SK-N-SH (cell line): ENCODE measurements around the gene PIGB. TPM values are rescaled to one million over a fixed set of nuclear protein-coding genes. Genes with fewer than 3 reads are reported as not detected.
"Not testable (repeated sequence)": the region's sequence is repeated elsewhere in the genome, so short reads cannot be mapped to it uniquely, and the experiment has no call there.

Experiments used
- CTCF ChIA-PET: fragments of 300-600, 350-600 bp; formaldehyde crosslinking; extraction: SDS; loops from one replicate; lab custom pipeline; 2021; lab: Yijun Ruan, JAX
- POLR2A ChIA-PET: fragments of 350-600 bp; sonication (Branson Sonifier 250); formaldehyde crosslinking; extraction: SDS; loops from one replicate; lab custom pipeline; 2020; ENCODE audit warnings: antibody characterized with exemption, inconsistent platforms; lab: Yijun Ruan, JAX
- DNase-seq: peaks from one replicate; pipeline ENCODE4 v3.0.0; 2012
- H2AFZ ChIP-seq: fragments of 200-600 bp; sonication (generic); 2 replicates; pipeline ENCODE4 v1.8.1; 2016; ENCODE audit warnings: antibody characterized with exemption, mild to moderate bottlenecking, low read depth
- H3F3A ChIP-seq: fragments of 200-600 bp; sonication (generic); replicated peaks from 2 replicates; pipeline ENCODE3; 2016; ENCODE audit warnings: antibody characterized with exemption, mild to moderate bottlenecking; ENCODE audit not compliant: insufficient read depth
- H3K27ac ChIP-seq, 2 experiments: fragments of 200-500 bp in 1 of 2; fragments of 200-600 bp in 1 of 2; sonication (Bioruptor generic) in 1 of 2; sonication (generic), shearing (Covaris generic) in 1 of 2; 2 replicates each; pipeline versions ENCODE4 v1.5.1 to v1.6.1; 2014 to 2016; ENCODE audit warnings: low read depth in 2 of 2, inconsistent platforms in 1 of 2, low read length in 1 of 2, mild to moderate bottlenecking in 1 of 2, mixed read lengths in 1 of 2
- H3K27me3 ChIP-seq: fragments of 200-600 bp; sonication (generic), shearing (Covaris generic); 2 replicates; pipeline ENCODE4 v1.6.1; 2016; ENCODE audit warnings: mixed run types; ENCODE audit not compliant: insufficient read depth
- H3K36me3 ChIP-seq, 2 experiments: fragments of 200-500 bp in 1 of 2; fragments of 200-600 bp in 1 of 2; sonication (Bioruptor generic) in 1 of 2; sonication (generic) in 1 of 2; replicated peaks in 1 of 2; 2 replicates each; pipeline versions ENCODE3 to v1.5.1; 2014 to 2016; ENCODE audit warnings: low read length in 1 of 2, mild to moderate bottlenecking in 1 of 2; ENCODE audit not compliant: insufficient read depth in 2 of 2, control insufficient read depth in 1 of 2
- H3K4me1 ChIP-seq, 2 experiments: fragments of 200-500 bp in 1 of 2; fragments of 200-600 bp in 1 of 2; sonication (Bioruptor generic) in 1 of 2; sonication (generic), shearing (Covaris generic) in 1 of 2; 2 replicates each; pipeline versions ENCODE4 v1.5.1 to v1.6.1; 2014 to 2016; ENCODE audit warnings: low read depth in 1 of 2, low read length in 1 of 2, mixed run types in 1 of 2; ENCODE audit not compliant: insufficient read depth in 2 of 2, control insufficient read depth in 1 of 2
- H3K4me2 ChIP-seq: fragments of 200-600 bp; sonication (generic), shearing (Covaris generic); 2 replicates; pipeline ENCODE4 v1.6.1; 2017; ENCODE audit warnings: mixed run types
- H3K4me3 ChIP-seq, 2 experiments: fragments of 200-500 bp in 1 of 2; fragments of 200-600 bp in 1 of 2; sonication (Bioruptor generic) in 1 of 2; sonication (generic), shearing (Covaris generic) in 1 of 2; 2 replicates each; pipeline versions ENCODE4 v1.5.1 to v1.8.1; 2014 to 2016; ENCODE audit warnings: low read depth in 2 of 2, inconsistent platforms in 1 of 2, low read length in 1 of 2, mild to moderate bottlenecking in 1 of 2, mixed read lengths in 1 of 2, moderate library complexity in 1 of 2
- H3K79me2 ChIP-seq: fragments of 200-600 bp; sonication (generic); 2 replicates; pipeline ENCODE4 v1.8.1; 2017; ENCODE audit warnings: mild to moderate bottlenecking; ENCODE audit not compliant: insufficient read depth
- H3K9ac ChIP-seq: fragments of 200-600 bp; sonication (generic); 2 replicates; pipeline ENCODE4 v1.6.1; 2017; ENCODE audit warnings: mixed run types
- H3K9me2 ChIP-seq: fragments of 200-600 bp; sonication (generic); 2 replicates; pipeline ENCODE4 v1.6.1; 2017; ENCODE audit warnings: mixed run types
- H3K9me3 ChIP-seq: fragments of 200-600 bp; sonication (generic); 2 replicates; pipeline ENCODE4 v1.6.1; 2017; ENCODE audit warnings: mixed run types, mild to moderate bottlenecking, moderate library complexity
- H4K20me1 ChIP-seq: fragments of 200-600 bp; sonication (generic); 2 replicates; pipeline ENCODE4 v1.6.1; 2017; ENCODE audit warnings: mild to moderate bottlenecking, mixed run types; ENCODE audit not compliant: insufficient read depth
- CHD2 ChIP-seq: fragments of 150-350 bp; IDR thresholded peaks from 2 replicates; pipeline ENCODE4 v1.6.1; 2018; ENCODE audit warnings: low read length; ENCODE audit not compliant: partially characterized antibody
- EP300 ChIP-seq, 2 experiments: IDR thresholded peaks; 2 replicates each; pipeline versions ENCODE4 v1.4.0 to v1.6.1; 2012; ENCODE audit warnings: borderline replicate concordance in 1 of 2, low read depth in 1 of 2, low read length in 1 of 2
- EZH2phosphoT487 ChIP-seq: fragments of 200-600 bp; sonication (generic); IDR thresholded peaks from 2 replicates; pipeline ENCODE4 v1.6.1; 2017; ENCODE audit warnings: low read depth, mixed run types, mild to moderate bottlenecking, antibody characterized with exemption, moderate library complexity, borderline replicate concordance
- FOSL2 ChIP-seq: IDR thresholded peaks from 2 replicates; pipeline ENCODE4 v1.4.0; 2012; ENCODE audit warnings: low read depth, mild to moderate bottlenecking, moderate library complexity, borderline replicate concordance
- FOXJ3 ChIP-seq: sonication (generic); formaldehyde crosslinking; IDR thresholded peaks from 2 replicates; pipeline ENCODE4 v1.5.1; 2020; ENCODE audit warnings: mild to moderate bottlenecking, missing genetic modification reagents
- NFIC ChIP-seq: IDR thresholded peaks from 2 replicates; pipeline ENCODE4 v1.4.0; 2012; ENCODE audit warnings: borderline replicate concordance
- POLR2AphosphoS5 ChIP-seq: IDR thresholded peaks from 2 replicates; pipeline ENCODE4 v1.6.1; 2012; ENCODE audit warnings: low read depth, low read length
- RAD21 ChIP-seq: IDR thresholded peaks from 2 replicates; pipeline ENCODE4 v1.6.1; 2012; ENCODE audit warnings: mild to moderate bottlenecking, low read length
- RCOR1 ChIP-seq: fragments of 150-350 bp; IDR thresholded peaks from 2 replicates; pipeline ENCODE4 v1.6.1; 2017; ENCODE audit warnings: antibody characterized with exemption, low read length
- RXRA ChIP-seq: IDR thresholded peaks from 2 replicates; pipeline ENCODE4 v1.4.0; 2012; ENCODE audit warnings: low read depth, mild to moderate bottlenecking, borderline replicate concordance
- SIN3A ChIP-seq: IDR thresholded peaks from 2 replicates; pipeline ENCODE4 v1.6.1; 2012; ENCODE audit warnings: low read depth, mild to moderate bottlenecking, low read length, moderate library complexity, borderline replicate concordance
- TAF1 ChIP-seq: IDR thresholded peaks from 2 replicates; pipeline ENCODE4 v1.6.1; 2012; ENCODE audit warnings: low read depth, mild to moderate bottlenecking, low read length, moderate library complexity, borderline replicate concordance
- TCF12 ChIP-seq: IDR thresholded peaks from 2 replicates; pipeline ENCODE4 v1.4.0; 2012
- YY1 ChIP-seq: IDR thresholded peaks from 2 replicates; pipeline ENCODE4 v1.4.0; 2012; ENCODE audit warnings: low read depth, mild to moderate bottlenecking
- WGBS: methylation state at CpG from one replicate; pipeline ENCODE4 v1.1.6; 2017; ENCODE audit warnings: low lambda C conversion rate; 5-methylcytosine and 5-hydroxymethylcytosine counted together
- polyA plus RNA-seq, 3 experiments: library from polyadenylated mRNA; depleted of rRNA; stranded (reverse); fragments of >200 nt; gene quantifications; 2 replicates each; pipeline ENCODE4 v1.2.3, GENCODE V29; 2012
- TF ChIP-seq, protein P1 (sequence below): fragments of 150-350 bp; IDR thresholded peaks from 2 replicates; pipeline ENCODE4 v1.6.1; 2017; ENCODE audit warnings: antibody characterized with exemption, low read length, low read depth, borderline replicate concordance
- TF ChIP-seq, protein P2 (sequence below): IDR thresholded peaks from 2 replicates; pipeline ENCODE4 v1.4.0; 2012; ENCODE audit warnings: low read depth, borderline replicate concordance
- TF ChIP-seq, protein P3 (sequence below): fragments of 200-600 bp; sonication (generic); IDR thresholded peaks from 2 replicates; pipeline ENCODE4 v1.6.1; 2017; ENCODE audit warnings: antibody characterized with exemption, mild to moderate bottlenecking, moderate library complexity

The PIGB gene
- polyA plus RNA-seq, 1 of the 3 experiments (the other 2 are of a cell fraction): 6.6 TPM

DNA sequence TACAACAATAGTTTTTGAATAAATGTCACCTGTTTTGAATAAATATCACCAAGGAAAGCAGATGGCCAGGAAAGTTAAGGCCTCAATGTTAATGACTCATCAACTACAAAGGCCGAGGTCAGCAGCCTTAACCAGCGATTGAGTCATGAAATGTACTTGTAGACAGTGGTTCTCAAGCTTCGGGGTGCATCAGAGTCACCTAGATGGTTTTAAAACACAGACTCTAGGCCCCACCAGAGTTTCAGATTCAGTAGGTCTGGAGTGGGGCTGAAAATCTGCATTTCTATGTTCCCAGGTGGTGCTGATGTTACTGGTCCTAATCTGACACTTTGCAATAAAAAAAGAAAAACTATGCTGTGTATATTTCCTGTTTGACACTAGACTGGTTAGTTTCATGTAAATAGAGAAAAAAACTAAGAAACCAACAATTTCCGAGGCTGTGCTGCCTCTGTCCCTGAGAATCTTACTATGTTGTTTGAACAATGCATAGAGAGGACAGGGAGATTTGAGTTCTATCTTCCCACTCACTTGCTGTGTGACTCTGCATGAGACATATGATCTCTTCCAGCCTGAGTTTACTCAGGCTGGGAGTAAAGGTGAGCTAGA is 39.2 kb upstream of the PIGB start (continued):
- TF ChIP-seq, protein P1, sequence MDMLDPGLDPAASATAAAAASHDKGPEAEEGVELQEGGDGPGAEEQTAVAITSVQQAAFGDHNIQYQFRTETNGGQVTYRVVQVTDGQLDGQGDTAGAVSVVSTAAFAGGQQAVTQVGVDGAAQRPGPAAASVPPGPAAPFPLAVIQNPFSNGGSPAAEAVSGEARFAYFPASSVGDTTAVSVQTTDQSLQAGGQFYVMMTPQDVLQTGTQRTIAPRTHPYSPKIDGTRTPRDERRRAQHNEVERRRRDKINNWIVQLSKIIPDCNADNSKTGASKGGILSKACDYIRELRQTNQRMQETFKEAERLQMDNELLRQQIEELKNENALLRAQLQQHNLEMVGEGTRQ: no peak
- TF ChIP-seq YY1 (no peak), EP300 (IDR thresholded peaks at IDR 0.05; ENCODE audit: borderline replicate concordance in 1 of 2, low read depth in 1 of 2, low read length in 1 of 2) (peak in 1 of 2 experiments; percentile 68; a peak in 1 of 4 replicates), FOXJ3 (CRISPR knock-in tag) (no peak), CHD2 (no peak), SIN3A (0 out of 2 replicates have a peak, but pooled peaks have one; percentile 48), EZH2phosphoT487 (no peak), RCOR1 (no peak), TAF1 (no peak), FOSL2 (peak; percentile 95), POLR2AphosphoS5 (peak; percentile 68; the same call in 1 of the 2 replicates), TCF12 (peak; percentile 97), RAD21 (no peak), RXRA (peak; percentile 80; the same call in 1 of the 2 replicates), NFIC (peak; percentile 74)
- TF ChIP-seq, protein P2, sequence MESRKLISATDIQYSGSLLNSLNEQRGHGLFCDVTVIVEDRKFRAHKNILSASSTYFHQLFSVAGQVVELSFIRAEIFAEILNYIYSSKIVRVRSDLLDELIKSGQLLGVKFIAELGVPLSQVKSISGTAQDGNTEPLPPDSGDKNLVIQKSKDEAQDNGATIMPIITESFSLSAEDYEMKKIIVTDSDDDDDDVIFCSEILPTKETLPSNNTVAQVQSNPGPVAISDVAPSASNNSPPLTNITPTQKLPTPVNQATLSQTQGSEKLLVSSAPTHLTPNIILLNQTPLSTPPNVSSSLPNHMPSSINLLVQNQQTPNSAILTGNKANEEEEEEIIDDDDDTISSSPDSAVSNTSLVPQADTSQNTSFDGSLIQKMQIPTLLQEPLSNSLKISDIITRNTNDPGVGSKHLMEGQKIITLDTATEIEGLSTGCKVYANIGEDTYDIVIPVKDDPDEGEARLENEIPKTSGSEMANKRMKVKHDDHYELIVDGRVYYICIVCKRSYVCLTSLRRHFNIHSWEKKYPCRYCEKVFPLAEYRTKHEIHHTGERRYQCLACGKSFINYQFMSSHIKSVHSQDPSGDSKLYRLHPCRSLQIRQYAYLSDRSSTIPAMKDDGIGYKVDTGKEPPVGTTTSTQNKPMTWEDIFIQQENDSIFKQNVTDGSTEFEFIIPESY: no peak
- TF ChIP-seq, protein P3, sequence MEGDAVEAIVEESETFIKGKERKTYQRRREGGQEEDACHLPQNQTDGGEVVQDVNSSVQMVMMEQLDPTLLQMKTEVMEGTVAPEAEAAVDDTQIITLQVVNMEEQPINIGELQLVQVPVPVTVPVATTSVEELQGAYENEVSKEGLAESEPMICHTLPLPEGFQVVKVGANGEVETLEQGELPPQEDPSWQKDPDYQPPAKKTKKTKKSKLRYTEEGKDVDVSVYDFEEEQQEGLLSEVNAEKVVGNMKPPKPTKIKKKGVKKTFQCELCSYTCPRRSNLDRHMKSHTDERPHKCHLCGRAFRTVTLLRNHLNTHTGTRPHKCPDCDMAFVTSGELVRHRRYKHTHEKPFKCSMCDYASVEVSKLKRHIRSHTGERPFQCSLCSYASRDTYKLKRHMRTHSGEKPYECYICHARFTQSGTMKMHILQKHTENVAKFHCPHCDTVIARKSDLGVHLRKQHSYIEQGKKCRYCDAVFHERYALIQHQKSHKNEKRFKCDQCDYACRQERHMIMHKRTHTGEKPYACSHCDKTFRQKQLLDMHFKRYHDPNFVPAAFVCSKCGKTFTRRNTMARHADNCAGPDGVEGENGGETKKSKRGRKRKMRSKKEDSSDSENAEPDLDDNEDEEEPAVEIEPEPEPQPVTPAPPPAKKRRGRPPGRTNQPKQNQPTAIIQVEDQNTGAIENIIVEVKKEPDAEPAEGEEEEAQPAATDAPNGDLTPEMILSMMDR: no peak

DNA sequence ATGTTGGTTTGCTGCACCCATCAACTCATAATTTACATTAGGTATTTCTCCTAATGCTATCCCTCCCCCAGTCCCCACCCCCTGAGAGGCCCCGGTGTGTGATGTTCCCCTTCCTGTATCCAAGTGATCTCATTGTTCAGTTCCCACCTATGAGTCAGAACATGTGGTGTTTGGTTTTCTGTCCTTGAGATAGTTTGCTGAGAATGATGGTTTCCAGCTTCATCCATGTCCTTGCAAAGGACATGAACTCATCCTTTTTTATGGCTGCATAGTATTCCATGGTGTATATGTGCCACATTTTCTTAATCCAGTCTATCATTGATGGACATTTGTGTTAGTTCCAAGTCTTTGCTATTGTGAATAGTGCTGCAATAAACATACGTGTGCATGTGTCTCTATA is 38.4 kb upstream of the PIGB start:
- H3F3A ChIP-seq, DNase-seq, H3K27me3 ChIP-seq, H3K79me2 ChIP-seq, H3K4me2 ChIP-seq, H3K9me2 ChIP-seq, H3K36me3 ChIP-seq, H3K4me3 ChIP-seq, H3K27ac ChIP-seq, H3K9ac ChIP-seq, H3K9me3 ChIP-seq, H2AFZ ChIP-seq, POLR2A ChIA-PET, H4K20me1 ChIP-seq: not testable (repeated sequence)
- WGBS: 65% methylated on average over 2 of the region's 2 CpGs
- peaks cover 0 to 27% of the 10 kb centered on the region in 2 experiments; a peak in 2 of 4 replicates for H3K4me1 ChIP-seq
- CTCF ChIA-PET: interaction anchor here (1.0 kb wide), 1 partner anchor 154 kb away, joined by 5 read pairs; no protein-coding TSS in a partner anchor
